ENCODE data around the gene LRRC61.
"Not testable (repeated sequence)": the region's sequence is repeated elsewhere in the genome, so short reads cannot be mapped to it uniquely, and the experiment has no call there.

GRCh38 chr7:150305903-150306284, 17.3 kb upstream of the LRRC61 start:
- TF ChIP-seq ZFP3 (tag by site-specific recombination; IDR thresholded peaks at IDR 0.05; ENCODE audit: low read depth); ATF2 (tag by site-specific recombination; IDR thresholded peaks at IDR 0.05; ENCODE audit: low read depth); ZNF274 (IDR thresholded peaks at IDR 0.05; ENCODE audit: low read length); ZNF274 (tag by site-specific recombination; IDR thresholded peaks at IDR 0.05; ENCODE audit: borderline replicate concordance); ZNF623 (tag by site-specific recombination; IDR thresholded peaks at IDR 0.05); CTCF (tag by site-specific recombination; IDR thresholded peaks at IDR 0.05); SP2 (tag by site-specific recombination; IDR thresholded peaks at IDR 0.05); REPIN1 (tag by site-specific recombination; IDR thresholded peaks at IDR 0.05; ENCODE audit: low read depth); YY1 (tag by site-specific recombination; IDR thresholded peaks at IDR 0.05); ZNF837 (tag by site-specific recombination; IDR thresholded peaks at IDR 0.05); GLIS1 (tag by site-specific recombination; IDR thresholded peaks at IDR 0.05); EGR2 (tag by site-specific recombination; IDR thresholded peaks at IDR 0.05; ENCODE audit: low read depth); ZNF37A (tag by site-specific recombination; IDR thresholded peaks at IDR 0.05); ZNF76 (tag by site-specific recombination; IDR thresholded peaks at IDR 0.05; ENCODE audit: borderline replicate concordance, low read depth); PBX3 (CRISPR knock-in tag; IDR thresholded peaks at IDR 0.05): not testable (repeated sequence)
